Measurements from ENCODE around the gene GNAI2.

The GNAI2 gene

DNA sequence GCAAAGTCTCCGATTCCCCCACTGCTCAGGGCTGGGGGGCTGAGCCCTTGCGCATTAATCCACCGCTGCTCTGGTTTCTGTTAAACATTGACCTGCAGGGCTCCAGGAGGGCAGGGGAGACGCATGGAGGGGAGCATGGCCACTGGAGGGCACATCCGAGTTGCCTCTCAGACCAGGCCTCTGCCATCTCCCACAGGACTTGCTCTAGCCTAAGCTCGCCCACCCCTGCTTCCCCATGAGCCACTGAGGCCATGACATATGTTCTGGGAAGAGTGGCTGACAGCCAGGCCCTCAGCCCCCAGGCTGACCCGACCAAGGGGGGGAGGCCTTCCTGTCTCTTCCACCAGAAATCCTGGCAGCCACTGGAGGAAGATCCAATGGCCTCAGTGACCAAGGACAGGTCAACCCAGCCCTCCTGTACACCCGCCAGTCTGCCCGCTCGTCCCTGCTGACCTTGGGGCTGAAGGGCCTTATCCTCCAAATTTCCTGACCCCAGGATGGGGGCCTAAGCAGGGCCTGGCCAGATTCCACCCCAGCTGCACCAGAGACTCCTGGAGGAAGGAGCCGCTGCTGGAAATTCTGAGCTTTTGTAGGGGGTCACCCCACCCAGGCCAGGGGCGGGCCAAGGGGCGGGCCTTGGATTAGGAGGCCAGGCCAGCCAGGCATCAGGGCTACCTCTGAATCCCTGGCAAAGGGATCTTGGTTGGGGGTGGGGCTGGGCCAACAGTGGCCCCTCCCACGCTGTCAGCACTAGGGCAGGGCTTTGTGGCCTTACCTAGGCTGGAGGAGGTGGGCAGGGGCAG, 67.2 kb downstream of the GNAI2 start, which contains the start of gene HYAL1:
Gene HYAL1 (minus strand): TSS at position 562 of the 803 bp plus-strand sequence. CDS start 618 bp downstream, outside the sequence.
- Mint-ChIP-seq H3K36me3 (ENCODE audit: low read depth) (peaks cover 12% of the 10 kb centered on the region), H3K27ac (peak within 1 kb of the TSS in 2 of 3 experiments; percentile 46 to 86), H3K4me3 (no peak within 1 kb of the TSS), H3K9me3 (no peaks in the 10 kb centered on the region), H3K4me1 (peaks cover 16% of the 10 kb centered on the region), H3K27me3 (ENCODE audit: low read depth) (no peaks in the 10 kb centered on the region)
- TF ChIP-seq, protein P1, sequence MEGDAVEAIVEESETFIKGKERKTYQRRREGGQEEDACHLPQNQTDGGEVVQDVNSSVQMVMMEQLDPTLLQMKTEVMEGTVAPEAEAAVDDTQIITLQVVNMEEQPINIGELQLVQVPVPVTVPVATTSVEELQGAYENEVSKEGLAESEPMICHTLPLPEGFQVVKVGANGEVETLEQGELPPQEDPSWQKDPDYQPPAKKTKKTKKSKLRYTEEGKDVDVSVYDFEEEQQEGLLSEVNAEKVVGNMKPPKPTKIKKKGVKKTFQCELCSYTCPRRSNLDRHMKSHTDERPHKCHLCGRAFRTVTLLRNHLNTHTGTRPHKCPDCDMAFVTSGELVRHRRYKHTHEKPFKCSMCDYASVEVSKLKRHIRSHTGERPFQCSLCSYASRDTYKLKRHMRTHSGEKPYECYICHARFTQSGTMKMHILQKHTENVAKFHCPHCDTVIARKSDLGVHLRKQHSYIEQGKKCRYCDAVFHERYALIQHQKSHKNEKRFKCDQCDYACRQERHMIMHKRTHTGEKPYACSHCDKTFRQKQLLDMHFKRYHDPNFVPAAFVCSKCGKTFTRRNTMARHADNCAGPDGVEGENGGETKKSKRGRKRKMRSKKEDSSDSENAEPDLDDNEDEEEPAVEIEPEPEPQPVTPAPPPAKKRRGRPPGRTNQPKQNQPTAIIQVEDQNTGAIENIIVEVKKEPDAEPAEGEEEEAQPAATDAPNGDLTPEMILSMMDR (IDR thresholded peaks at IDR 0.05; ENCODE audit: unreplicated experiment in 3 of 3) = peak in 1 of 3 experiments; percentile 18

- Mint-ChIP-seq H3K4me1 (peaks cover 9% of the 10 kb centered on the region), H3K36me3 (ENCODE audit: low read depth) (peaks cover 22% of the 10 kb centered on the region), H3K4me3 (no peak overlapping the region), H3K27me3 (ENCODE audit: low read depth) (no peaks in the 10 kb centered on the region), H3K27ac (peak overlapping the region in 1 of 3 experiments; percentile 20), H3K9me3 (peaks cover 8% of the 10 kb centered on the region)
- TF ChIP-seq, protein P1 (IDR thresholded peaks at IDR 0.05; ENCODE audit: unreplicated experiment in 3 of 3) = no peak
Measured at GRCh38 chr3:50304601-50305000, 68.6 kb downstream of the GNAI2 start.

All from nephron (organoid).